Measurements from ENCODE around the gene RASD1. TPM values are rescaled to one million over a fixed set of nuclear protein-coding genes. Genes with fewer than 3 reads are reported as not detected.

Gene RASD1
- total and polyA plus RNA-seq, 2 of the 4 experiments (the other 2 are of a cell fraction), result 0.54 to 1.8 TPM

DNA sequence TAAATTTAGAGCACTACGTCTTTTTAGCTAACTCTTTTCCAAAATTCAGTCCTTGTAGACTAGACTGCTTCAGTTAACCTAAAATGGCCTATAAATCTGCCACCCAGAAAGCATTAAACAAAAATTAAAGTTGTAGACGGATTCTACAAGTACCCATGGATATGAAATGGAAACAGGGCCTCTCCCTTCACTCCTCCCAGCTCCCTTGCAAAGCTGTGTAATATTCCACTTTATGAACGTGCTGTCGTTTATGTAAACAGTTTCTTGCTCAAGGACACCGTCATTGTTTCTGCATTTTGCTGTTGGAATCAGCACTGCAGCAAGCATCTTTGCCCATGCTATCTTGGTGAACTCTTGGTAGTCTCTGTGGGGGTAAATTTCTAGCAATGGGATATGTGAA, 14.3 kb downstream of the RASD1 start:
- no peak overlapping the region for H3K27ac ChIP-seq (ENCODE audit: insufficient read depth, low read length)
- no peak overlapping the region for H2AFZ ChIP-seq (replicated peaks; ENCODE audit: low read length, poor library complexity)
- H3K27me3 ChIP-seq (ENCODE audit: control insufficient read depth, insufficient read depth, low read length), result no peaks in the 10 kb centered on the region
- no peak overlapping the region for H2BK15ac ChIP-seq (ENCODE audit: low read depth, low read length)
- no peak overlapping the region for H3K9ac ChIP-seq (ENCODE audit: low read depth, low read length)
- no peak overlapping the region for H3K4me3 ChIP-seq (ENCODE audit: insufficient read depth, low read depth, low read length)
- H4K8ac ChIP-seq (ENCODE audit: low read depth in 2 of 2, low read length in 2 of 2), result no peak overlapping the region
- intact Hi-C loops (cut with micrococcal nuclease) (no loop called here), dilution Hi-C loops (cut with HindIII; ENCODE audit: low sequenced_read_pairs, unreplicated experiment) (no loop called here), in situ Hi-C loops (cut with MboI; ENCODE audit: low sequenced_read_pairs) (no loop called here)
- ChIA-PET POLR2A (ENCODE audit: unreplicated experiment) (interaction anchor here (0.5 kb wide), 1 partner anchor 525 kb away, joined by 4 read pairs; no protein-coding TSS in a partner anchor), CTCF (interaction anchor here (0.6 kb wide), 1 partner anchor 165 kb away, joined by 5 read pairs; no protein-coding TSS in a partner anchor)
- H2AK5ac ChIP-seq (ENCODE audit: low read depth, low read length), result no peak overlapping the region
- no peak overlapping the region for H4K5ac ChIP-seq (ENCODE audit: low read depth, low read length)
- no peaks in the 10 kb centered on the region; the same call in 1 of the 2 replicates for H3K4me1 ChIP-seq (ENCODE audit: control insufficient read depth, insufficient read depth, low read length)
- ATAC-seq (ENCODE audit: low read depth) (no peak), DNase-seq (no peak)
- peaks cover 19% of the 10 kb centered on the region; the same call in 1 of the 2 replicates for H4K20me1 ChIP-seq (ENCODE audit: insufficient read depth, low read length)
- BruUV-seq (replicated peaks), result no TSS peak
- WGBS, 2 experiments (ENCODE audit: extremely low coverage in 2 of 2, insufficient read length in 1 of 2), result 33% methylated on average over 1 of the region's 5 CpGs; no CpG with 5 or more reads in 1 of the 2 experiments
- H3K9me3 ChIP-seq (ENCODE audit: control insufficient read depth, insufficient read depth, low read length), result no peaks in the 10 kb centered on the region
- no peak overlapping the region for H3K4me2 ChIP-seq (ENCODE audit: low read depth, low read length)
- no peak overlapping the region for H2AK9ac ChIP-seq (replicated peaks; ENCODE audit: low read depth, low read length, poor library complexity)
- H3K36me3 ChIP-seq (ENCODE audit: control insufficient read depth, insufficient read depth, low read length), result peaks cover 19% of the 10 kb centered on the region
- H4K91ac ChIP-seq (ENCODE audit: insufficient read depth, low read depth, low read length), result no peak overlapping the region
- no peak overlapping the region for H3K23ac ChIP-seq (ENCODE audit: low read depth, low read length)
- H3K4ac ChIP-seq (ENCODE audit: low read depth, low read length), result no peak overlapping the region
- TF ChIP-seq RFX5 (IDR thresholded peaks at IDR 0.05; ENCODE audit: low read depth, low read length) (no peak), RAD21 (IDR thresholded peaks at IDR 0.05; ENCODE audit: low read length) (no peak), SMC3 (IDR thresholded peaks at IDR 0.05; ENCODE audit: low read depth, low read length) (no peak), POLR2A (IDR thresholded peaks at IDR 0.05; ENCODE audit: low read depth, low read length) (no peak), CHD1 (IDR thresholded peaks at IDR 0.05; ENCODE audit: low read depth, low read length) (no peak), MAFK (IDR thresholded peaks at IDR 0.05; ENCODE audit: low read depth, low read length) (no peak), RCOR1 (IDR thresholded peaks at IDR 0.05; ENCODE audit: insufficient replicate concordance, low read length) (no peak)
- TF ChIP-seq, protein P1, sequence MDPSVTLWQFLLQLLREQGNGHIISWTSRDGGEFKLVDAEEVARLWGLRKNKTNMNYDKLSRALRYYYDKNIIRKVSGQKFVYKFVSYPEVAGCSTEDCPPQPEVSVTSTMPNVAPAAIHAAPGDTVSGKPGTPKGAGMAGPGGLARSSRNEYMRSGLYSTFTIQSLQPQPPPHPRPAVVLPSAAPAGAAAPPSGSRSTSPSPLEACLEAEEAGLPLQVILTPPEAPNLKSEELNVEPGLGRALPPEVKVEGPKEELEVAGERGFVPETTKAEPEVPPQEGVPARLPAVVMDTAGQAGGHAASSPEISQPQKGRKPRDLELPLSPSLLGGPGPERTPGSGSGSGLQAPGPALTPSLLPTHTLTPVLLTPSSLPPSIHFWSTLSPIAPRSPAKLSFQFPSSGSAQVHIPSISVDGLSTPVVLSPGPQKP (IDR thresholded peaks at IDR 0.05; ENCODE audit: borderline replicate concordance, low read depth, low read length), result no peak
- H3K18ac ChIP-seq (ENCODE audit: low read depth, low read length), result no peak overlapping the region
- H3K9me1 ChIP-seq (ENCODE audit: insufficient read depth, low read length), result peaks cover 4% of the 10 kb centered on the region
- no peak overlapping the region for H2BK120ac ChIP-seq (ENCODE audit: low read depth, low read length)
- H3K56ac ChIP-seq (ENCODE audit: extremely low read depth, insufficient read depth, low read length), result no peak overlapping the region
- no peak overlapping the region for H2BK20ac ChIP-seq (ENCODE audit: low read depth, low read length)
- no peak overlapping the region for H3K14ac ChIP-seq (replicated peaks; ENCODE audit: low read depth, low read length)
- peaks cover 52 to 77% of the 10 kb centered on the region in 2 experiments for H3K79me1 ChIP-seq (ENCODE audit: low read depth in 1 of 2, low read length in 2 of 2)
- H2BK5ac ChIP-seq (ENCODE audit: low read depth, low read length, poor library complexity, severe bottlenecking), result no peak overlapping the region
